CD4-positive, alpha-beta T cell (primary cell): ENCODE data around the gene RBM4. TPM values are rescaled to one million over a fixed set of nuclear protein-coding genes. Genes with fewer than 3 reads are reported as not detected.

Experiments
- ATAC-seq: fragments of 200-7000 bp; cut with Tn5 transposase; one replicate; pipeline ENCODE4 v1.10.0; 2022; ENCODE audit warnings: mild to moderate bottlenecking; ENCODE audit not compliant: poor library complexity
- CTCF ChIA-PET: fragments of 350-600 bp; sonication (Branson Sonifier 250); formaldehyde crosslinking; loops from one replicate; lab custom pipeline; 2021; ENCODE audit warnings: antibody characterized with exemption, inconsistent platforms; lab: Charles Lee
- POLR2A ChIA-PET: fragments of 350-600 bp; sonication (Branson Sonifier 250); formaldehyde crosslinking; loops from one replicate; lab custom pipeline; 2021; ENCODE audit warnings: antibody characterized with exemption, inconsistent platforms; lab: Charles Lee
- DNase-seq, 14 experiments: peaks; one replicate each; pipeline ENCODE4 v3.0.0-alpha.2; 2013 to 2020; ENCODE audit warnings: mixed read lengths in 2 of 14
- H3K27ac ChIP-seq, 2 donors: one replicate each; pipeline versions ENCODE4 v1.5.1 to v1.7.0; 2013; ENCODE audit warnings: low read length in 2 of 2, low read depth in 1 of 2, mild to moderate bottlenecking in 1 of 2
- H3K27me3 ChIP-seq, 2 experiments: 1 replicate in 1 of 2; 2 replicates in 1 of 2; pipeline versions ENCODE4 v1.6.1 to v1.7.0; 2013; ENCODE audit warnings: low read length in 2 of 2, control low read depth in 1 of 2, mild to moderate bottlenecking in 1 of 2, moderate library complexity in 1 of 2; ENCODE audit not compliant: insufficient read depth in 2 of 2, control insufficient read depth in 1 of 2
- H3K36me3 ChIP-seq: one replicate; pipeline ENCODE4 v1.6.1; 2013; ENCODE audit warnings: low read length, control low read depth; ENCODE audit not compliant: insufficient read depth
- H3K4me1 ChIP-seq: one replicate; pipeline ENCODE4 v1.6.1; 2013; ENCODE audit warnings: low read length, control low read depth; ENCODE audit not compliant: insufficient read depth
- H3K4me3 ChIP-seq: one replicate; pipeline ENCODE4 v1.5.1; 2013; ENCODE audit warnings: mild to moderate bottlenecking, low read length, moderate library complexity
- H3K9me3 ChIP-seq, 2 experiments: 1 replicate in 1 of 2; 2 replicates in 1 of 2; pipeline versions ENCODE4 v1.6.1 to v1.7.0; 2013; ENCODE audit warnings: low read length in 2 of 2, mild to moderate bottlenecking in 2 of 2, control low read depth in 1 of 2, moderate library complexity in 1 of 2; ENCODE audit not compliant: control insufficient read depth in 1 of 2, insufficient read depth in 1 of 2
- H3K27ac Mint-ChIP-seq: one replicate; pipeline ENCODE4 v1.8.0; 2020; ENCODE audit warnings: mixed read lengths
- H3K27me3 Mint-ChIP-seq: one replicate; pipeline ENCODE4 v1.8.0; 2021; ENCODE audit warnings: mixed read lengths
- H3K36me3 Mint-ChIP-seq: one replicate; pipeline ENCODE4 v1.8.0; 2021; ENCODE audit warnings: low read depth, mixed read lengths
- H3K4me1 Mint-ChIP-seq: one replicate; pipeline ENCODE4 v1.8.0; 2021; ENCODE audit warnings: low read depth, mixed read lengths
- H3K4me3 Mint-ChIP-seq: one replicate; pipeline ENCODE4 v1.8.0; 2020; ENCODE audit warnings: mild to moderate bottlenecking, mixed read lengths
- H3K9me3 Mint-ChIP-seq: one replicate; pipeline ENCODE4 v1.8.0; 2020; ENCODE audit warnings: mixed read lengths
- CTCF ChIP-seq: fragments of 200-600 bp; IDR thresholded peaks from one replicate; pipeline ENCODE4 v1.8.0; 2022; ENCODE audit warnings: antibody characterized with exemption, mild to moderate bottlenecking
- intact Hi-C, 2 experiments: fragments of 100-400 bp; cut with DNase I in 1 of 2; cut with micrococcal nuclease in 1 of 2; formaldehyde crosslinking; loops; one replicate each; pipeline versions ENCODE4 v1.15.1 to v1.9.0; 2023 to 2025; cut with DNase I, micrococcal nuclease
- total RNA-seq, 174 experiments: library from RNA in 2 of 174; stranded (reverse) in 2 of 174; gene quantifications; one replicate each; pipeline ENCODE4 v1.2.3 and lab custom pipeline; 2021 to 2026

The RBM4 gene
- total RNA-seq, 2 experiments from 2014 or later, result 194 to 197 TPM

- H3K27me3 Mint-ChIP-seq, result no peaks in the 10 kb centered on the region
- Histone ChIP-seq H3K4me3 (no peak overlapping the region), H3K27me3 (no peaks in the 10 kb centered on the region), H3K27ac (no peak overlapping the region), H3K9me3 (no peaks in the 10 kb centered on the region), H3K4me1 (no peaks in the 10 kb centered on the region), H3K36me3 (no peaks in the 10 kb centered on the region)
- ChIA-PET CTCF (no interaction called here), POLR2A (no interaction called here)
- intact Hi-C loops, result loop anchor here in 1 of 2 experiments (5.0 kb wide), 1 partner anchor 381 kb away; no protein-coding TSS in a partner anchor
- ATAC-seq (no peak), DNase-seq (no peak)
- no peak overlapping the region for H3K4me3 Mint-ChIP-seq
- no peaks in the 10 kb centered on the region for H3K4me1 Mint-ChIP-seq
- no peak for TF ChIP-seq CTCF
- H3K9me3 Mint-ChIP-seq, result no peaks in the 10 kb centered on the region
- H3K27ac Mint-ChIP-seq, result no peak overlapping the region
- no peaks in the 10 kb centered on the region for H3K36me3 Mint-ChIP-seq
Measured at GRCh38 chr11:66691311-66691980, 52.9 kb downstream of the RBM4 start.

- CTCF ChIA-PET, result no interaction called here
- intact Hi-C loops, result loop anchor here in 1 of 2 experiments (5.0 kb wide), 1 partner anchor 380 kb away; no protein-coding TSS in a partner anchor
- Mint-ChIP-seq H3K27me3 (no peaks in the 10 kb centered on the region), H3K4me1 (no peaks in the 10 kb centered on the region), H3K36me3 (no peaks in the 10 kb centered on the region), H3K27ac (no peak overlapping the region), H3K9me3 (no peaks in the 10 kb centered on the region), H3K4me3 (no peak overlapping the region)
- no peak for TF ChIP-seq CTCF
- H3K36me3 ChIP-seq, result no peaks in the 10 kb centered on the region
- H3K27me3 ChIP-seq, result no peaks in the 10 kb centered on the region
- no peak for ATAC-seq
- no peaks in the 10 kb centered on the region for H3K9me3 ChIP-seq
- no peak overlapping the region for H3K27ac ChIP-seq
- POLR2A ChIA-PET, result interaction anchor here (1.1 kb wide), 1 partner anchor 150 kb away, joined by 4 read pairs; the partner anchor contains the start of gene RCE1
- no peak overlapping the region for H3K4me3 ChIP-seq
- DNase-seq, result no peak
- H3K4me1 ChIP-seq, result no peaks in the 10 kb centered on the region
Measured at GRCh38 chr11:66692446-66692845, 53.9 kb downstream of the RBM4 start.

GRCh38 chr11:66692871-66693331 lies 54.4 kb downstream of the RBM4 start:
- no peaks in the 10 kb centered on the region for H3K36me3 ChIP-seq
- no peaks in the 10 kb centered on the region for H3K36me3 Mint-ChIP-seq

More at GRCh38 chr11:66692871-66693331, 54.4 kb downstream of the RBM4 start:
- no peak overlapping the region for H3K27ac Mint-ChIP-seq
- H3K4me3 Mint-ChIP-seq, result no peak overlapping the region
- POLR2A ChIA-PET, result interaction anchor here (1.1 kb wide), 1 partner anchor 150 kb away, joined by 4 read pairs; the partner anchor contains the start of gene RCE1
- Histone ChIP-seq H3K4me1 (no peaks in the 10 kb centered on the region), H3K27me3 (no peaks in the 10 kb centered on the region), H3K9me3 (no peaks in the 10 kb centered on the region), H3K4me3 (no peak overlapping the region), H3K27ac (no peak overlapping the region)
- no peaks in the 10 kb centered on the region for H3K4me1 Mint-ChIP-seq
- no peaks in the 10 kb centered on the region for H3K9me3 Mint-ChIP-seq
- intact Hi-C loops, result loop anchor here in 1 of 2 experiments (5.0 kb wide), 1 partner anchor 379 kb away; no protein-coding TSS in a partner anchor
- CTCF ChIA-PET, result interaction anchor here (1.3 kb wide), 1 partner anchor 141 kb away, joined by 3 read pairs; no protein-coding TSS in a partner anchor
- DNase-seq (no peak), ATAC-seq (no peak)
- H3K27me3 Mint-ChIP-seq, result no peaks in the 10 kb centered on the region
- TF ChIP-seq CTCF, result no peak
